Measurements from ENCODE around the gene MOCS3.
A peak's percentile ranks its signal among the peaks of the same experiment; 100 is the strongest.
"Not testable (repeated sequence)": the region's sequence is repeated elsewhere in the genome, so short reads cannot be mapped to it uniquely, and the experiment has no call there.

Gene MOCS3

GRCh38 chr20:50932016-50932485 is 26.6 kb upstream of the MOCS3 start:
- no peak for DNase-seq

- DNase-seq: no peak
These were observed 25.8 kb upstream of the MOCS3 start for GRCh38 chr20:50932691-50933280.

- DNase-seq: no peak
These were observed 25.0 kb upstream of the MOCS3 start for GRCh38 chr20:50933589-50933988.

- no peak for DNase-seq
These were observed 15.5 kb upstream of the MOCS3 start for GRCh38 chr20:50943069-50943468.

DNA sequence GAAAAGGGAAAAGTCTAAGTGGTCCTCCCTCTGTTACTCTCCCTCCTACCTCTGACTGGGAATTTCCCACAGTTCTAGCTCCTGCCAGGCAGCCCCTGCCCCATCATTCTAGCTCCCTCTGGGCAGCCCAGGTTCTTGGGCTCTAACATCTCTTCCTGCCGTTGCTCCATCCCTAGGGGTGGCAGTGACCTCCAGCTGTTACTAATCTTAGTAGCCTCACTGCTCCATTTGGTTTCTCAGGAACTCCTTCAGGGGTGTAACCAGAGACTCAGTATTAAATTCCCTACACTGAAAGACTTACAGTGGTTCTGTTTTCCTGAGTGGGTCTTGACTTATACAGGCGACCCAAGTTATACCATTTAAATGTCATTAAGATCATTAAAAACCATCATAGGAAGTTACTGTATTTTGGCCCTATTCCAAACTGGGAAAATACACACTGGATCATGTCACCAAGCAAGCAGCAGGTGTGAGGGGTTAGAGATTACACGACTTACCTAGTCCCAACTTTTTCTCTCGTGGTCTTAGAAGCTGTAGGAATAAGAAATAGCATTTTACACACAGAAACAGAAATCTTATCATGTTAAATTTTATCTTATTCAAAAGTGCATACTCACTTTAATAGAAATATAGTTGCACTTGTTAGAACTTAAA is 10.4 kb upstream of the MOCS3 start:
- DNase-seq: no peak

DNA sequence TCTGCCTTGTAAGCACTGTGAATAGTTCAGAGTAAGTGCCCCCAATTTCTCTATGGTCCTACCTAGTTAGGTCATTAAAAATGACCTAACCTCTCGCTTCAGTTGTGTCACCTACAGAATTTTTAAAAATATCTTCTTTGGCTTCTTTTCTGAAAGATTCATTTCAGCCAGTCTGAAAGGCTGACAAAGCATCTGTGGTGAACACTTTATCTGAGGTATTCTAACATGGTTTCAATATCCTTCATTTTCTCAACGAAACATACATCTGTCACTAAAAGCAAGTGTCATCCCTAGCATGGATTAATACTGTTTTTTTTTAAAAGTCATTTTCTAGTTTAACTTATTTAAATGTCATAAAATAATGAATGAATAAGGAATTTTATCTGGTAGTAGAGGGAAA is 5.4 kb upstream of the MOCS3 start:
- DNase-seq: no peak

DNA sequence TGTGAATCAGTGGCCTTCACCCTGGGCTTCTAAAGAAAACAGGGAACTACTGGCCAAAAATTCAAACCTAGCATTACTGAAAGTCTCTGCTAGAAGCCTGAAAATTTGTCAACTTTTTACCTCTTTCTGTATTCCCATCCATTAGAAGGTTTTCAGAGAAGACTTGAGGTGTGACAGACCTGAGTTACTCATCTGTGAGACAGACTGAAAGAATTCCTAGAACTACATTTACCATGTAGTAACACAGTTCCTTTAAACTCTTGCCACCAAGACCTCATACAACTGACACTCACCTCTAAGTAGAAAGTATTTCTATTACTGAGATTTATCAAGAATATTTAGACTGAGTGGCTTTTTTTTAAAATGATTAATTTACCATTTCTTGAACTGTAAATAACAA is 4.8 kb upstream of the MOCS3 start:
- no peak for DNase-seq

GRCh38 chr20:50957276-50957675 is 1.3 kb upstream of the MOCS3 start:
- DNase-seq: no peak

- DNase-seq: peak; percentile 90 to 91
These were observed 612 bp upstream of the MOCS3 start, which contains the start of gene DPM1 for GRCh38 chr20:50957798-50958614. Gene DPM1, minus strand, starts transcription at chr20:50958532. Its CDS starts 9 bp downstream, at chr20:50958523.

DNA sequence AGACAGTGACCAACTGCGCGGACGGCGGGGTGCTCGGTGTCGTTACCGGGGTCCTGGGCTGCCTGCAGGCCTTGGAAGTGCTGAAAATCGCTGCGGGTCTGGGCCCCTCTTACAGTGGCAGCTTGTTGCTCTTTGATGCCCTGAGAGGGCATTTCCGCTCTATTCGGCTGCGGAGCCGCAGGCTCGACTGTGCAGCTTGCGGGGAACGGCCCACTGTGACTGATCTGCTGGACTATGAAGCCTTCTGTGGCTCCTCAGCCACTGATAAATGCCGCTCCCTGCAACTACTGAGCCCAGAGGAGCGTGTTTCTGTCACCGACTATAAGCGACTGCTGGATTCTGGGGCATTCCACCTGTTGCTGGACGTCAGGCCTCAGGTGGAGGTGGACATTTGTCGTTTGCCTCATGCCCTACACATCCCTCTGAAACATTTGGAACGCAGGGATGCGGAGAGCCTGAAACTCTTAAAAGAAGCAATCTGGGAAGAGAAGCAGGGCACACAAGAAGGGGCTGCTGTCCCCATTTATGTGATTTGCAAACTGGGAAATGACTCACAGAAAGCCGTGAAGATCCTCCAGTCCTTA is 1.0 kb downstream of the MOCS3 start:
- no peak for DNase-seq

DNA sequence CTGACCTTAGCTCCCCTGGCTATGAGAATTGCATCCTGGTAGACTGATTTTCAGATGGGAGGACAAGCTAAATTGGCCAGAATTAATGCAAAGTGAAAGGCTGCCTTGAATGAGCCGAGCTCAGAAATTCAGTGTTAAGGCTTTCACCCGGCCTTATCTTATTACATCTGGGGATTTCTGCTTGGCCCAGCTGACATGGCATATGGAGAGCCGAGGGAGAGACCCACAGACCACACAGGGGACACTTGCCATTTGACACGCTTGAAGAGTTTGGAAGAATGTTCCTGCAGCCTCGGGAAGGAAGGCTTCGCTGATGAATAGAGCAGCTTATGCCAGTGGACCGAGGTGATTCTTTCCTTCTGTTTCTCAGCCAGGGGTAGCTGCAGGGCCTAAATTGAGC is 9.0 kb downstream of the MOCS3 start:
- DNase-seq: no peak

DNA sequence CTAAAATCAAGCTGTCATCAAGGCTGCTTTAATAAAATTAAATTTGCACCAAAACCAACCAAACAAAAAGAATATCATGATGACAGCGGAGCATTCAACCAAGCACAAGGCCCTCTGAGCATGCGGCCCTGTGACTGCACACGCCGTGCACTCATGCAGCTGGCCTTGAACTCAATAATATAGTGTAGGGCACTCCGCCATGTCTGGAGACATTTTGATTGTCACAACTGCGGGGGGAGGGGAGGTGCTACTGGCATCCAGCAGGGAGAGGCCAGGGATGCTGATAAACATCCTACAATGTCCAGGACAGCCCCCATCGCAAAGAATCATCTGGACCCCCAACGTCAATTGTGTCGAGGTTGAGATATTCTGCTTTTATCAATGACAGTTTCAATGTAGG is 9.7 kb downstream of the MOCS3 start:
- DNase-seq: no peak

GRCh38 chr20:50969435-50969834 is 10.8 kb downstream of the MOCS3 start:
- no peak for DNase-seq

- no peak for DNase-seq
These were observed 11.3 kb downstream of the MOCS3 start for GRCh38 chr20:50969912-50970311.

GRCh38 chr20:50975701-50976330 is 17.2 kb downstream of the MOCS3 start:
- no peak for DNase-seq

- no peak for DNase-seq
These were observed 18.7 kb downstream of the MOCS3 start for GRCh38 chr20:50977066-50978021.

- DNase-seq: not testable (repeated sequence)
These were observed 19.9 kb downstream of the MOCS3 start for GRCh38 chr20:50978533-50978932.

DNA sequence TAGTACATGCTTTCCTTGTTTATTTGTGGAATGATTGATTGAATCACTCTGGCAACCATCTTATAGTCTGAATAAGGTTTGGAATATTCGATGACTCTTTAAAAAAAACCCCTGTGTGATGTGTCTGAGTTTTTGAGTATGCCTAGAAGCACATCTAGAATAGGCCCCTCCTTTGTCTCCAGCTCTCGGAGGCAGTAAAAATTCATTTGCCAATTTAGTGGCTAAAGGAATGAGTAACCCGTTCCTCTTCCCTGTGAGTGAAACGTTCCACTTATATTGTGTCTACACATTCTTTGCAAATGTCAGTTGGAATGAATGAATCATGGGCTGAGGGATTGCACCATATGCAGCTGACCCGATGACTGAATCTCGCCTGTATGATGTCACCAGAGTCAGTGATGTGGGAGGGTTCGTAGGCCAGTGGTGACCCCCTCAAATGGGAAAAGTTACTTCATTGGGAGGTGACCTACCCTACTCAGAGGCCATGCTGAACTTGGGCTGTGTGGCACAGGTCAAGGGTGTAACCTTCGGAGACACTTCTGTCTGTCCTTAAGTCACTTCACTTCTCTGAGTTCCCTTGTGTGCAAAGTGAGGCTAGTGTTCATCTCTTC is 21.6 kb downstream of the MOCS3 start:
- peak; percentile 69 to 72 for DNase-seq

- peak; percentile 78 to 82 for DNase-seq
These were observed 22.5 kb downstream of the MOCS3 start for GRCh38 chr20:50980851-50981713.

DNA sequence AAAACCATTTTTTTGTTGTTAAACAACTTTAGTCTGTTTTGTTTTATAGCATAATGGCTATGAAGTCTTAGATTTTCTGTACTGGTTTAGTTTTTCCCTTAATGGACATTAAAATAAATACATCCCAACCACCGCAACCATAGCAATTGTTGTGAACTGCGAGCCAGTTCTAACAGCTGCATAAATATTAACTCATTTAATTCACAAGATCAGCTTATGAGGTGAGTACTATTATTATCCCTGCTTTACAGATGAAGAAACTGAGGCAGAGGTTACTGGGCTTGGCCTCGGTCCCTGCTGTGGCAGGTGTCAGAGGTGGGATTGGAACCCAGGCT is 23.1 kb downstream of the MOCS3 start:
- no peak for DNase-seq
